Right ventricle myocardium superior (tissue), 1 donor: ENCODE data around the gene TRPM1. TPM values are rescaled to one million over a fixed set of nuclear protein-coding genes. Genes with fewer than 3 reads are reported as not detected.

Experiments
- ATAC-seq: fragments of 200-7000 bp; cut with Tn5 transposase; one replicate; pipeline ENCODE4 v1.9.1; 2020; ENCODE audit warnings: mild to moderate bottlenecking; ENCODE audit not compliant: poor library complexity
- DNase-seq: peaks from one replicate; pipeline ENCODE4 v3.0.0-alpha.2; 2020
- intact Hi-C: fragments of 100-400 bp; cut with DNase I; formaldehyde crosslinking; loops from one replicate; pipeline ENCODE4 v1.11.2; 2022
- microRNA-seq: library from miRNA; unstranded; fragments of <30 nt; microRNA quantifications from one replicate; pipeline ENCODE4 v1.2.0, GENCODE V29; 2020
- total RNA-seq: library from RNA; stranded (reverse); fragmentation: NEBNext Ultra II Directional; extraction: Animal tissue kit (Norgen Biotek cat#: 25700); gene quantifications from one replicate; pipeline ENCODE4 v1.2.1, GENCODE V29; 2021
- donor health status: DM: no; HTN: yes; CAD: no; lungs with severe emphysema.

The TRPM1 gene
- total RNA-seq, 1 donor from 2014 or later, result not detected

DNA sequence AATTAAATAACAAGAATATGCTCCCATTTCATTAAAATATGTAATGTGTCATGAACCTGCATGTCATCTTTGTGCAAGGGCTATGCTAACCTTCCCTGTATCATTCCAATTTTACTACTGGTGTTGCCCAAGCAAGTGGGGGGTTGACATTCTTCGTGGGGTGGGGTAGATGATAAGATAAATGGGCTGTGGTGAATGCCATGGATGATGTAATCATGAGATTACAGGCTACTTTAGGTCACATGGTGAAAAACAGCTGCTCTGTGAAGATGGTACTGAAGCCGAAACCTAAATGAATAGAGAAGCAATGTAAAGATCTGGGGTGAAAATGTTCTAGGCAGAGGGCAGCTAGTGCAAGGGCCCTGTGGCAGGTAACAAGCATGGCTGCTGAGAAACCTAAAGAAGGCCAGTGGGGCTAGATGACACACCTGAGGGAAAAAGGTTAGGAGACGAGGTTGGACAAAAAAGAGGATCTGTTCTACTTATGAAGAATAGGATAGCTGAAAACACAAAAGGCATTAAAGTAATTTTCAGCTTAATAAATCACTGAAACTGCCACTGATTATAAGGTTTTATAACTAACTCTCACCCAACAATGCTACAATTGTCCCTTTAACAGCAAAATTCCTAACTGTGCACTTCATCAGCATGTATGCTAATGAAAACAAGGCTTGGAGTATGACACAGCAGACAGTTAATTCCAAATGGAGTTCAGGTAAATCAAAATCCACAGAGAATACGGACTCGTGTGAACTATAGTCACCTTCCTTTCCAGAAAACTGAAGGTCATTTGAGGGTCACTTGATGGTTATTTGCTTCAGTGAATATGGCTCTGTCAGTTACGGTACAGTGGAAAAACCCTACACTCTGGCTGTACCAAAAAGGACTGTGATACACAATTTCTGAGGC lies 145.1 kb downstream of the TRPM1 start:
- ATAC-seq, result no peak
- intact Hi-C loops, result no loop called here
- DNase-seq, result no peak

DNA sequence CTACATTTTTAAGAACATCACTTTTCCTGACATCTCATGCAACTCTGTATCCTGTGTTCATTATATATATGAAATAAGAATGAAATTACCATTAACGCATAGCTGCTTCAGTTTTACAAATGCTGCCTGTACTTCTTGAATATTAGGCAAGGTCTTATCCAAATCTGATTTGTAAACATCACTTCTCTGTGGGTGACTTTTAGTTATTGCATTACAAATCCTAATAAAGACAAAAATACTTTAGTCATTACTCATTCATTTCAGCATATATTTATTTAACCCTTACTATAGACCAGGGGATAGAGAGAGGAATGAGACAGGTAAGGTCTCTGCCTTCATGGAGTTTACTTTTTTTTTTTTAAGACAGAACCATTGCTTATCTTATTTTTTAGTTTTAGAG lies 146.9 kb downstream of the TRPM1 start:
- intact Hi-C loops, result no loop called here
- DNase-seq (no peak), ATAC-seq (no peak)

DNA sequence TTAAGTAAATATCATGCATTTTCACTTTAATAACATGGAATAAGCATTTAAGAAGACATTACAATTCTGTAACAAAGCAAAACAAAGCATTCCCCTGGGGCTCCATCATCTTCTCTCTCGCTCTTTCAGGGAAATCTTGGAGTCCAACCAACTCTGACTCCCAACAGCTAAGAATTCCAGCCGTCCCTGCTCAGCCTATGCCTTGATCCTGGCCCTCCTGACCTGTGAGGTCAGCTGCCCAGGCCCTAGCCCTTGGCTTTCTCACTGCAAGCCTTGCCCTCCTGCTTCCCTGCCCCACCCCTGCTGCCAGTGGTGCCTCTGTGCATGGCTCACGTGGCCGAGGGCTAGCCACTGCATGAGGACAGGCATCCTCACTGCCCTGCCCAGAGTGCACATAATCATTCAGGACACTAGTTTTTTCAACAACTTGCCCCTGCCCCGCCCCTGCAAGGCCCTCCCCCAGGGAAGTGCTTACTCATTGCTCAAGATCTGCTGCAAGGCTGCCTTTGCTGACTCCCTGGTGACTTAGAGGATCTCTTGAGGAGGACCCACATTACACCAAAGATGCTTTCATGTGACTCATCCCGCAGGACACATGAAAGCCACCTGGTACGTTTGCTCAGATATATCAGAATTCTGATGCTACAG lies 147.7 kb downstream of the TRPM1 start:
- intact Hi-C loops, result no loop called here
- ATAC-seq, result peak; percentile 53
- peak; percentile 49 for DNase-seq

DNA sequence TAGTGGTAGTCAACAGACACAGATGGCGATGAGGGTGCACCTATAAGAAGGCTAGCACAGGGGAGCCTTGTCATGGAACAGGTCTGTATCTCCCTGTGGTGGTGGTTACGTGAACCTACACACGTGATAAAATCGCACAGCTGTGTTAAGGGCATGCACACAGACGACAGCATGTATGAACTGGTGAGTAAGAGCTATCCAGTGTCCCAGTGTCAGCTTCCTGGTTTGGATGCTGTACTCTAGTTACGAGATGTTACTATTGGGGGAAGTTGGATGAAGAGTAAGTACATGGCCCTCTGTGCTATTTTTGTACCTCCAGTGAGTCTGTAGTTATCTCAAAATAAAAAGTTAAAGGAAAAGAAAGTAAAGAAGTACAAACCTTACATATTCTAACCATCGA lies 148.3 kb downstream of the TRPM1 start:
- DNase-seq (no peak), ATAC-seq (peak; percentile 76)
- intact Hi-C loops, result no loop called here

Small RNA genes lying within 50 kb of the gene (microRNA-seq; reads per million reads assigned to microRNA genes)
- not detected for gene MIR211

Other genes starting within 250 kb of the TRPM1 start
- 25.1 TPM for gene FAN1, start 197.8 kb downstream of the TRPM1 start, total RNA-seq
- 30.0 TPM for gene MTMR10, start 110.1 kb downstream of the TRPM1 start, total RNA-seq
- 65.7 TPM for gene KLF13, start 225.1 kb upstream of the TRPM1 start, total RNA-seq